ENCODE results near the gene FBLN2.

GRCh38 chr3:13536832-13537231, 12.1 kb upstream of the FBLN2 start:
- TF ChIP-seq ZFP36 (IDR thresholded peaks at IDR 0.05; ENCODE audit: borderline replicate concordance, partially characterized antibody): no peak
- no peak for TF ChIP-seq POLR2AphosphoS2 (conservative IDR thresholded peaks at IDR 0.05; ENCODE audit: low read length)
- no peak for TF ChIP-seq CTCF (IDR thresholded peaks at IDR 0.05)
- TF ChIP-seq ZNF302 (CRISPR knock-in tag; IDR thresholded peaks at IDR 0.05): no peak
- TF ChIP-seq MAX (IDR thresholded peaks at IDR 0.05): no peak
- no peak for TF ChIP-seq MYC (IDR thresholded peaks at IDR 0.05; ENCODE audit: borderline replicate concordance, low read length)
- no peak for TF ChIP-seq CBX2 (IDR thresholded peaks at IDR 0.05; ENCODE audit: borderline replicate concordance, low read depth)

All from A549 (cell line).